GM18511 (cell line): ENCODE measurements around the gene GAN.
"Not testable (repeated sequence)": the region's sequence is repeated elsewhere in the genome, so short reads cannot be mapped to it uniquely, and the experiment has no call there.

Experiments
- ATAC-seq: cut with Tn5 transposase; IDR thresholded peaks from one replicate; pipeline ENCODE4 v1.9.1; 2021; ENCODE audit warnings: mild to moderate bottlenecking, moderate library complexity; ENCODE audit not compliant: unreplicated experiment

Gene GAN

GRCh38 chr16:81307770-81308169, 7.0 kb upstream of the GAN start:
- ATAC-seq: no peak

GRCh38 chr16:81310045-81310644, 4.6 kb upstream of the GAN start:
- no peak for ATAC-seq

GRCh38 chr16:81311762-81312161, 3.0 kb upstream of the GAN start:
- ATAC-seq: no peak

GRCh38 chr16:81313701-81314602, 810 bp upstream of the GAN start:
- no peak for ATAC-seq

GRCh38 chr16:81315271-81316175, 761 bp downstream of the GAN start:
- peak; percentile 45 for ATAC-seq

GRCh38 chr16:81316176-81316496, 1.4 kb downstream of the GAN start:
- ATAC-seq: no peak

GRCh38 chr16:81318711-81319110, 3.9 kb downstream of the GAN start:
- ATAC-seq: no peak

GRCh38 chr16:81319221-81319912, 4.6 kb downstream of the GAN start:
- no peak for ATAC-seq

- ATAC-seq: no peak
These were observed 6.3 kb downstream of the GAN start for GRCh38 chr16:81321039-81321438.

GRCh38 chr16:81321536-81321935, 6.8 kb downstream of the GAN start:
- ATAC-seq: no peak

GRCh38 chr16:81324808-81325207, 10.0 kb downstream of the GAN start:
- ATAC-seq: no peak

- no peak for ATAC-seq
These were observed 12.2 kb downstream of the GAN start for GRCh38 chr16:81327011-81327410.

GRCh38 chr16:81327447-81328196, 12.9 kb downstream of the GAN start:
- no peak for ATAC-seq

GRCh38 chr16:81329947-81330346, 15.2 kb downstream of the GAN start:
- ATAC-seq: no peak

GRCh38 chr16:81333356-81333755, 18.6 kb downstream of the GAN start:
- ATAC-seq: no peak

- no peak for ATAC-seq
These were observed 20.9 kb downstream of the GAN start for GRCh38 chr16:81335669-81336068.

- ATAC-seq: no peak
These were observed 22.3 kb downstream of the GAN start for GRCh38 chr16:81337097-81337496.

GRCh38 chr16:81345172-81345571, 30.4 kb downstream of the GAN start:
- not testable (repeated sequence) for ATAC-seq

- no peak for ATAC-seq
These were observed 32.7 kb downstream of the GAN start for GRCh38 chr16:81347425-81347824.

- ATAC-seq: no peak
These were observed 35.0 kb downstream of the GAN start for GRCh38 chr16:81349608-81350305.
